GM18951 (cell line): ENCODE data around the gene NOD1.
"Not testable (repeated sequence)": the region's sequence is repeated elsewhere in the genome, so short reads cannot be mapped to it uniquely, and the experiment has no call there.

Experiments used
- POLR2A ChIP-seq: IDR thresholded peaks from 4 replicates; pipeline ENCODE4 v1.6.1; 2011; ENCODE audit warnings: mild to moderate bottlenecking; ENCODE audit not compliant: insufficient read length, insufficient read depth; ENCODE audit errors: extremely low read depth
- in situ Hi-C: fragments of 300-500 bp; cut with MboI; formaldehyde crosslinking; loops from one replicate; pipeline ENCODE4 v1.12.0; 2022; ENCODE audit warnings: low sequenced_read_pairs, mixed read lengths, inconsistent platforms; ENCODE audit not compliant: unreplicated experiment

Gene NOD1, protein sequence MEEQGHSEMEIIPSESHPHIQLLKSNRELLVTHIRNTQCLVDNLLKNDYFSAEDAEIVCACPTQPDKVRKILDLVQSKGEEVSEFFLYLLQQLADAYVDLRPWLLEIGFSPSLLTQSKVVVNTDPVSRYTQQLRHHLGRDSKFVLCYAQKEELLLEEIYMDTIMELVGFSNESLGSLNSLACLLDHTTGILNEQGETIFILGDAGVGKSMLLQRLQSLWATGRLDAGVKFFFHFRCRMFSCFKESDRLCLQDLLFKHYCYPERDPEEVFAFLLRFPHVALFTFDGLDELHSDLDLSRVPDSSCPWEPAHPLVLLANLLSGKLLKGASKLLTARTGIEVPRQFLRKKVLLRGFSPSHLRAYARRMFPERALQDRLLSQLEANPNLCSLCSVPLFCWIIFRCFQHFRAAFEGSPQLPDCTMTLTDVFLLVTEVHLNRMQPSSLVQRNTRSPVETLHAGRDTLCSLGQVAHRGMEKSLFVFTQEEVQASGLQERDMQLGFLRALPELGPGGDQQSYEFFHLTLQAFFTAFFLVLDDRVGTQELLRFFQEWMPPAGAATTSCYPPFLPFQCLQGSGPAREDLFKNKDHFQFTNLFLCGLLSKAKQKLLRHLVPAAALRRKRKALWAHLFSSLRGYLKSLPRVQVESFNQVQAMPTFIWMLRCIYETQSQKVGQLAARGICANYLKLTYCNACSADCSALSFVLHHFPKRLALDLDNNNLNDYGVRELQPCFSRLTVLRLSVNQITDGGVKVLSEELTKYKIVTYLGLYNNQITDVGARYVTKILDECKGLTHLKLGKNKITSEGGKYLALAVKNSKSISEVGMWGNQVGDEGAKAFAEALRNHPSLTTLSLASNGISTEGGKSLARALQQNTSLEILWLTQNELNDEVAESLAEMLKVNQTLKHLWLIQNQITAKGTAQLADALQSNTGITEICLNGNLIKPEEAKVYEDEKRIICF

DNA sequence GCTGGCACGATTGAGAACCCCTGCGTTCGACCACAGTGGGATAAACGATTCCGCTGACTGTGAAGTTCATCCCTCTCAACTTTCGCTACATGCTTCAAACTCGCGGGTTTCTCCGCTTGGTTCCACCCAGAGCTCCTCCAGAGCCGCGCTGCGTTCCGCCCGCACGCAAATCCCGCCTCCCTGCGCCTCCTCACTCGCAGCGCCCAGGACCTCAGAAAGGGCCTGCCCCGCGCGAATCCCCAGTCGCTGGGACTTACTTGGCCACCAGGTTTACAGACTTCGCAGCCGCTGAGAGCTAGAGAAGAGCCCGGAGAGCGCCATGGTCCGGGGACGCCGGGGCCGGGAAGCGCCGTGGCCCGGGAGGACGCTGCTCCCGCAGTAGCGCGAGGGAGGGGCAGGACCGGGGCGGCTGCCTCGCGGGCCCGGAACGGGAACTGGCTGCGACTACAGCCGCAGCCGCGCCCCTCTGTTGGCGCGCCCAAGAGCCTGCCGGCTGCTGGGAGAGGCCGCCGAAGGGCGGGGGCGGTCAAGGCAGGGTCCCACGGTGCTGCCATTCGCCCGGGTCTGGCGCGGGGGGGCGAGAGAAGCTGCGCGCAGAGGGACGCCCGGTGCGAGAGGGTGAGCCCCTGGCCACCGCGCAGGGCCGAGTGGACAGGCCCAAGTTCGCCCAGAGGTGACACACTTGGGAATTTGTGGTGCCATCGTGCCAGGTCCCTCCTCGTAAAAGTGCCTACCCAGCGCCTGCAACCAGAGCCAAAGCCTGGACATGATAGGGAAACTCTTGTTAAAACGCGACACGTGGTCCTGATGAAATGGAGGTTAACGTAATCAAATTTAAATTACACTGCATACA, at the start of gene NOD1:
TSS of gene NOD1 (minus strand) at position 436 of the 853 bp plus-strand sequence. CDS start 21,863 bp downstream, outside the sequence.
- TF ChIP-seq POLR2A: peak; percentile 86
- in situ Hi-C loops: no loop called here

DNA sequence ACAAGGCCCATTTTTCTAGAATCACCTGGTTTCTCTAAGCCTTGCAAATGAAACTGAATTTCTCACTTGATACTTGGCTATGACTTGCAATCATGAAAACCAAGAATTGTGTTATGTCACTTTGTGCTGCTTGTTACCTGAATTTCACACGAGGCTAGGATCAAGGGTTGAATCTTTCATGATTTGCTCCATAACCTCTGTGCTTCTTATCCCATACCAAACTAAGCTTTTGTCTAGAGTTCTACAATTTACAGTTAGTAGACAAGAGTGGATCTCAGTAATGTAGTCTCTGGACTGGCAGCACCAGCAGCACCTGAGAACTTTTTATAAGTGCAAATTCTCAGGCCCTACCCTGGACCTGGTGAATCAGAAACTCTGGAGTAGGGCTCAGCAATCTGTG, 48.7 kb upstream of the NOD1 start:
- in situ Hi-C loops: not testable (repeated sequence)

DNA sequence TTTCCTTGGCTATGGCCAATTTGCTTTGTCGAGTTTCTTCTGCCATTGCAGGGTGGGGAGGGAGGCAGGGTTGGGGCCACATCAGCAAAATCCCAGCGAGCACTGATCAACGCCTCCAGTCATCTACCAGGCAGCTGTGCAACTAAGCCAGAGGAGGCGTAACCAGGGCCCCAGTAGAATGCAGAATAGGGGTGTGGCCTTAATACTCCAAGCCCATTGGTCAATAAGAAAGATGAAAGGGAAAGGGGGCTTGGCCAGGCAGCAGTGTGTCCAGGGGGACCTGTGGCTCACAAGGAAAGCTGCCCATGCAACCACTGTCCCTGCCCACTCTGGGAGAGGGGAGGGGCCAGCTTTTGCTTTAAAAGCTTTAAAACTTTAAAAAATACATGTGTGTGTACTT, 47.6 kb upstream of the NOD1 start:
- in situ Hi-C loops: no loop called here
- TF ChIP-seq POLR2A: no peak

DNA sequence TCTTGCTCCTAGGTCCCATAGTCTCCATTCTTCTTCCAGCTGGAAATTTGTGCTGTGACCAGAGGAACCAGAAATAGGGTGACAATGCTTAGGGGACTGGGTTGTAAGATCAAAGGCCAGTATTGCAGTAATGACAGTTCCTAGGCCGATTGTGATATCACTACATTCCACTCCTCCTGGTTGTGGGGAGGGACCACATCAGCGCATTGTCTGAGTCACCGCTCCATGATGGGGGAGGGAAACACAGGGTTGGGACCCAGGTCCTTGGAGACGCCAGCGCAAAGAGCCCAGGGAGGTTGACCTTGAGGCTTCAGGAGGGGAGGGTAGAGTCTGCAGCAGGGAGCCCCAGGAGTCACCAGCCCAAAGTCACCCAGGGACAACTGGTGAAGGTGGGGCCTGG, 46.8 kb upstream of the NOD1 start:
- in situ Hi-C loops: no loop called here
- TF ChIP-seq POLR2A: no peak

DNA sequence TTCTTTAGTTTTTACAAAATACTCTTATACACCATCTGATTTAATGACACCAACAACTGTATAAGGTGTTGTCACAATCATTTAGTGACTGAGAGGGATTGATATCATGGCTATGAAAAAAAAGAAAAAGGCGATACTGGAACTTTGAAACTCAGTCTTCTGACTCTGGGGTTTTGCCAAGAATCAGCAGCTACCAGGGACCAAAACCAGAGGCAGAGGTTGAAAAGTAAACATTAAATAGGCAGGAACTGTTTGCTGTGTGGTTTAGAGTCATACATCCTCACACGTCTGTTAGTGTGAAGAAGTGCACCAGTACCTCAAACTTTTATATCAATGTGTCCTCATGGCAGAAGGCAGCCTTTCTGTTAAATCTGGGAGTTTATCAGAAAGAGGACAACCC, 46.0 kb upstream of the NOD1 start:
- TF ChIP-seq POLR2A: no peak
- in situ Hi-C loops: no loop called here

DNA sequence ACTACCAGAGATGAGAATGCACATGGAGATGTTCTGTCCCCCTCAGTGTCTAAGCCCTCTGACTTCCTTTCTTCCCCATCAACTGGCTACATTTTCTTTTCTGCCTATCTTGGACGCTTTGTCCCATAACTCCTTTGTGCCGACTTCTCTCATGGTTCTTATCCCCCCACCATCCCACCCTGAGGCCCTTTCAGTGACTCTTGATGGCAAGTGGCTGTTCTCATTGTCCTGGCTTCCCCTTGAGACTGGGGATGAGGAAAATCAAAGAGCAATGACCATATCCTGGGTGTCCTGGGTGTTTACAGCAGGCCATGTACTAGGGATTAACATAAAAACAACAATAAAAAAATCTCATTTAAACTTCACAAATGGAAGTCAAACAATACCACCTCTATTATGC, 44.9 kb upstream of the NOD1 start:
- in situ Hi-C loops: no loop called here
- no peak for TF ChIP-seq POLR2A

DNA sequence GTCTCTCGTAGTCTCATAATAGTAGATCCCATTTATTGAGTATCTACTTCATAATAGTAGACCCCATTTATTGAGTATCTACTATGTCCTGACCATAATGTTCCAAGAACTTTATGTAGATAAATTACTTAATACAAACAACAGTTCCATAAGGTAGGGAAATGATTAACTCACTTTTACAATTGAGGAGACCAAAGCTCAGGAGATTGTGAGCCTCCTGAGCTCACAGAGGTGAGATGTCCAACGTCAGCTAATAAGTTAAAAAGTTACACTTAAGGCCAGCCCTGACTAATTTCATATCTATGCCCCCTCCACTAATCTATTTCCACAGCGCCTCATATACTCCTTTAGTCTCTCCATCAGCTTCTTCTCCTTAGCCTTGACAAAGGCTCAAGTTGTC, 43.6 kb upstream of the NOD1 start:
- in situ Hi-C loops: no loop called here
- TF ChIP-seq POLR2A: no peak

DNA sequence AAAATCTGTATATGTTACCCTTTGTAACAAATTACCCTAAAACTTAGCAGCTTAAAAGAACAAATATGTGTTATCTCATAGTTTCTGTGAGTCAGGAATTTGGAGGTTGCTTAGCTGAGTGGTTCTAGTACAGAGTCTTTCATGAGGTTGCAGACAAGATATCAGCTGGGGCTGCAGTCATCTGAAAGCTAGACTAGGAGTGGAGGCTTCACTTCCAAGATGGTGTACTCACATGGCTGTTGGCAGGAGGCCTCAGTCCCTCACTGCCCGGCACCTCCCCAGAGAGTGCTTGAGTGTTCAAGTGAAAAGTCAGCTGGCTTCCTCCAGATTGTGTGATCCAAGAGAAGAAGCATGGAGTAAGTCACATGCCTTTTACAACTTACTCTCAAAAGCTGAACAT, 42.9 kb upstream of the NOD1 start:
- in situ Hi-C loops: no loop called here
- no peak for TF ChIP-seq POLR2A

DNA sequence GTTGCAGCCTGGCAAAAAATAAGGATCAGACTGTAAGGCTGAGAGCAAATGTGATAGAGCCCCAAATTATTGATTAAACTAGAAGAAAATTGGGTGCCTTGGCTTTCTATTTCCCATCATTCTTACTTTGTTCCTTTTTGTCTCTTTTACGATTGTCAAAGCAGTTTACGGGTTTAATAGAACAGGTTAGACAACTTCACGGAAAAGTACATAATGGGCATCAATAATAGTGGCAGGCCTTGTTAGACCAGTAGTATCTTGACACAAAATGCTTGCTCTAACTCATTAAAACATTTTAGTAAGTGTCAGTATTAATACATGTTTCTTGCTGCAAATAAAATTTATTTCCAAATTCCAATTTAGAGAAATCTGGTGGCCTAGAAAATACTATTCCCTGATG, 40.5 kb upstream of the NOD1 start:
- in situ Hi-C loops: no loop called here

DNA sequence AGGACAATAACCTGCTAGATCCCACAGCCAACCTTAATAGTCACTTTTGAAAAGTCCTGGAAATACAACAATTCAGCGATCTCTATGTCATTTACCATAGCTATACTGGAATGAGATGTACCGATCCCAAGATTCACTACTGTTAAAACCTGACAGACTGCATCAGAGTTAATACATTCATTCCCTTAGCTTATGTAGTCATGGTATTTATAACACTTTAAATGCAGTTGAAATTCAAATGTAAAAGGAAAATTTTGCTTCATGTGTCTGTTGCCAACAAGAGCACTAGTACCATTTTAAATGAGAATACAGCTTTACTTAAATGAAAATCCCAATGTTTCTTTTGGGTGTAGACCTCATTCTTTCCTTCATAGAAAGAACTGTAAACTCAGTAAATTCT, 37.2 kb upstream of the NOD1 start:
- in situ Hi-C loops: no loop called here
- no peak for TF ChIP-seq POLR2A

More for the DNA sequence above, 40.5 kb upstream of the NOD1 start:
- TF ChIP-seq POLR2A: no peak

DNA sequence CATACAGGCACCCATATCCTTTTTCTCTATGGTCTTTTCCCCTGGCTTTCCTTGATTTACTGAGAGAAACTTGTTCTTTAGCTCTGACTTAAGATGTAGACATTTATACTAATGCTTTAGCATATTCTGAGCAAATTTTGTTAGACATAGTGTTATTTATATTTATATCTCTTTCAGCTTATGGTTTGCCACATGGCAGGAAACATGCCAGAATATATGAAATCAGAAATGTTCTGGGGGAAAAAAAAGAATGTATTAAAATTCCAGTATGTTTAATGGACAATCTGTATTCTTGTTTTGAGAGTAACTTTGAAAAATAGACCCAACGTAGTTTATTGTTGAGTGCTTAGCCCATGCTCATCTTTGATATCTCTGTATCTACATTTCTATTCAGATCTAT, 36.2 kb upstream of the NOD1 start:
- in situ Hi-C loops: no loop called here
- TF ChIP-seq POLR2A: no peak

DNA sequence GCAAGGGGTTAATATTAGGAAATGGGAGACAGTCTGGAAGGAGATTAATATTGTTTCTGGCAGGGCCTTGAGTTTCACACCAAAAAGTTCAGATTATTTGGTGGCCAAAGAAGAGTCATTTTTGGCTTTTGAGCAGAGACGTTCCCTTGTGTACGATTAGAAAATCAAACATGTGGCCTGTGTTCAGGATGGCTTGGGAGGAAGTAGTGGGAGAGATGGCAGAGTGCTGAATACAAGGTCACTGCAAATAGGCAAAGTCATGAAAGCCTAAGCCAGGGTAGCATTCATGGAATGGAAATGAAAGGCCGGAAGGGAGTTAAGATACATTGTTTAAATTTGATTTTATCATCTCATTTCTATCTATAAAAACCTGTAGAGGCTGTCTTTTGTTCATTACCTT, 35.6 kb upstream of the NOD1 start:
- in situ Hi-C loops: no loop called here
- no peak for TF ChIP-seq POLR2A

DNA sequence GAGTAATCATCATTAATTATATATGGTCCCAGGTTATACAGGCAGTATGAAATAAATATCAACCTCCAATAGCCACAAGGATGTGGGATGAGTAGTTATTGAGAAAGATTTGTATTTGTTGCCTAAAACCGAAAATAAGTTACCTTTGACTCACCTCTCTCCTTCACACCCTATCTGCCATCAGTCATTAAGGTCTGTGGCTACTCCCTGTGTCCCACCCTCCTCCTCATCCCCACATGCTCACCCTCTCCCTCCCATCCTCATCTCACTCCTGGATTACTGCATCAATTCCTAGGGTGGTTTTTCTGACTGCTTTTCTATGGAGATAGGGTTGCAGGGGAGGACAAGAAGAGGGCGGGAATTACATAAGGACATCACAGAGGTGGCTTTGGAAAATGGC, 35.2 kb upstream of the NOD1 start:
- no peak for TF ChIP-seq POLR2A
- in situ Hi-C loops: no loop called here
